GM13976 (cell line): ENCODE measurements around the gene NOTCH3.

ENCODE experiments used
- DNase-seq: peaks from one replicate; pipeline ENCODE4 v3.0.0; 2012; ENCODE audit warnings: low spot score
- in situ Hi-C: fragments of 300-500 bp; cut with MboI; formaldehyde crosslinking; loops from one replicate; pipeline ENCODE4 v1.12.0; 2022; ENCODE audit warnings: low sequenced_read_pairs, mixed read lengths, inconsistent platforms; ENCODE audit not compliant: unreplicated experiment
- TF ChIP-seq, protein P1 (sequence below): IDR thresholded peaks from 2 replicates; pipeline ENCODE4 v1.5.1; 2012; ENCODE audit warnings: borderline replicate concordance, mild to moderate bottlenecking; ENCODE audit not compliant: insufficient read depth; ENCODE audit errors: extremely low read depth, missing control alignments, control extremely low read depth

The NOTCH3 gene

GRCh38 chr19:15210323-15210781 lies 9.6 kb upstream of the NOTCH3 start:
- in situ Hi-C loops: no loop called here
- DNase-seq: no peak
- TF ChIP-seq, protein P1, sequence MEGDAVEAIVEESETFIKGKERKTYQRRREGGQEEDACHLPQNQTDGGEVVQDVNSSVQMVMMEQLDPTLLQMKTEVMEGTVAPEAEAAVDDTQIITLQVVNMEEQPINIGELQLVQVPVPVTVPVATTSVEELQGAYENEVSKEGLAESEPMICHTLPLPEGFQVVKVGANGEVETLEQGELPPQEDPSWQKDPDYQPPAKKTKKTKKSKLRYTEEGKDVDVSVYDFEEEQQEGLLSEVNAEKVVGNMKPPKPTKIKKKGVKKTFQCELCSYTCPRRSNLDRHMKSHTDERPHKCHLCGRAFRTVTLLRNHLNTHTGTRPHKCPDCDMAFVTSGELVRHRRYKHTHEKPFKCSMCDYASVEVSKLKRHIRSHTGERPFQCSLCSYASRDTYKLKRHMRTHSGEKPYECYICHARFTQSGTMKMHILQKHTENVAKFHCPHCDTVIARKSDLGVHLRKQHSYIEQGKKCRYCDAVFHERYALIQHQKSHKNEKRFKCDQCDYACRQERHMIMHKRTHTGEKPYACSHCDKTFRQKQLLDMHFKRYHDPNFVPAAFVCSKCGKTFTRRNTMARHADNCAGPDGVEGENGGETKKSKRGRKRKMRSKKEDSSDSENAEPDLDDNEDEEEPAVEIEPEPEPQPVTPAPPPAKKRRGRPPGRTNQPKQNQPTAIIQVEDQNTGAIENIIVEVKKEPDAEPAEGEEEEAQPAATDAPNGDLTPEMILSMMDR: no peak

DNA sequence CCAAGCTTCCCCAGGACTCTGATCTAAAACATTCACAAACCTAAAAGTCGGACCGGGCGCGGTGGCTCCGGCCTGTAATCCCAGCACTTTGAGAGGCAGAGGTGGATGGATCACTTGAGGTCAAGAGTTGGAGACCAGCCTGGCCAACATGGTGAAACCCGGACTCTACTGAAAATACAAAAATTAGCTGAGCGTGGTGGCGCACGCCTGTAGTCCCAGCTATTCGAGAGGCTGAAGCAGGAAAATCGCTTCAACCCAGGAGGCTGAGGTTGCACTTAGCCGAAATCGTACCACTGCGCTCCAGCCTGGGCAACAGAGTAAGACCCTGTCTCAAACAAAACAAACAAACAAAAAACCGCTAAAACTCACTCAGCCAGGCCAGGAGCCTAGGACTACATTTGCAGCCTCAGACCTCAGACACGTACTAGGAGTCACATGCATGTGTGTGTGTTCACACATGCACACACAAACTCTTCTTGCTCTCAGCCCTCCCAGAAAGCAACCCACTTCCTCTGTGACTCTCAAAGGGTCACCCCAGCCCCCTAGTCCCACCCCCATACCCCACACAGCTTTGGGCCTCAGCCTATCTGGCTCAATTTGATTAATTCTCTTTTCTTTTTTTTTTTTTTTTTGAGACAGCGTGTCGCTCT lies 704 bp upstream of the NOTCH3 start:
- DNase-seq: no peak
- TF ChIP-seq, protein P1: no peak
- in situ Hi-C loops: no loop called here

GRCh38 chr19:15199661-15200552 lies 888 bp downstream of the NOTCH3 start:
- TF ChIP-seq, protein P1: no peak
- DNase-seq: no peak
- in situ Hi-C loops: no loop called here

DNA sequence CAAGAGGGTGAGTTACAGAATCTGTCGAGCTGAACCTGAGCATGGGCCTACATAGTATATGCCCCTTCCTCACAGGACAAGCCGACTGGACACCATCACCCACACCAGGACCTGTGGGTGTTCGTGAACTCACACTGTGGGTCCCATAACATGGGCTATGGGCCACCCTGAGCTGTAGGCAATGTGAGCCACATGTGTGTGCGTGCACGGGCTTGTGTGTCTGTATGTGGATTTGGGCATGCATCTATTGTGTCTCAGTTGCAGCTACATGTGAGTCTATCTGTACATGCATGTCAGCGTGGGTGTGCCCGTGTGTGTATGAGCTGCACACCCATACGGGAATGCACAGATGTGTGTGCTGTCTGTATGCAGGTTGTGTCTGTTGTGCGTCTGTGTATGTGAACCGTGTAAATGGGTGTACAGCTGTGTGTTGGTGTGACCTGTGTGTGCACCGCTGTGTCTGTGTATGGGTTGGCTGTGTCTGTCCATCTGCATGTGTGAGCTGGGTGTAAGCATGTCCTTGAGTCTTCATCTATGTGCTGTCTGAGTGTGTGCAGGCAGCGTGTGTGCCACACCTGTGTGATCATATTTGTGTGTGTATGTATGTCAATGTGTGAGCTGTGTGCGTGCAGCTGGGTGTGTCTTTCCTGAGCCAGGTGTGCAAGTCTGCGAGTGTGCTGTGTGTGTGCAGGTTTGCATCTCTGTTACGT lies 1.7 kb downstream of the NOTCH3 start:
- TF ChIP-seq, protein P1: no peak
- no peak for DNase-seq
- in situ Hi-C loops: no loop called here

DNA sequence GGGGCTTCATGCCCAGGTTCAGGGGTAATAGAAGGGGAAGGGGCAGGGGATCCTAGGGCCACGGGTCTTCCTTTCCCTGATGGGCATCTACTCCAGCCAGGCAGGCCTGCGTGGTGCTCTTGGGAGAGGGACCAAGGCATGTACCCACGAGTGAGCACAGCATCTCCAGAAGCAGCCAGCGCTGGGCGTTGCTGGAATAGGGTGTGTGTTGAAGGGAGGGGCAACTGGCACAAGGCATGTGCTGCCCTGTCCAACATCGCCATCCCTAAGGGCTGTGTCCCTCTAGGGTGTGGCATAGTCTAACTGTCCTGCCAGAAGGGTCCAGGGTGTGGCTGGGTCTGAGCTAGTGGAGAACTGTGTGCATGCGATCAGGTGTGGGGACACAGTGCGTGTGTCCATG lies 2.9 kb downstream of the NOTCH3 start:
- in situ Hi-C loops: no loop called here
- no peak for DNase-seq
- TF ChIP-seq, protein P1: no peak

DNA sequence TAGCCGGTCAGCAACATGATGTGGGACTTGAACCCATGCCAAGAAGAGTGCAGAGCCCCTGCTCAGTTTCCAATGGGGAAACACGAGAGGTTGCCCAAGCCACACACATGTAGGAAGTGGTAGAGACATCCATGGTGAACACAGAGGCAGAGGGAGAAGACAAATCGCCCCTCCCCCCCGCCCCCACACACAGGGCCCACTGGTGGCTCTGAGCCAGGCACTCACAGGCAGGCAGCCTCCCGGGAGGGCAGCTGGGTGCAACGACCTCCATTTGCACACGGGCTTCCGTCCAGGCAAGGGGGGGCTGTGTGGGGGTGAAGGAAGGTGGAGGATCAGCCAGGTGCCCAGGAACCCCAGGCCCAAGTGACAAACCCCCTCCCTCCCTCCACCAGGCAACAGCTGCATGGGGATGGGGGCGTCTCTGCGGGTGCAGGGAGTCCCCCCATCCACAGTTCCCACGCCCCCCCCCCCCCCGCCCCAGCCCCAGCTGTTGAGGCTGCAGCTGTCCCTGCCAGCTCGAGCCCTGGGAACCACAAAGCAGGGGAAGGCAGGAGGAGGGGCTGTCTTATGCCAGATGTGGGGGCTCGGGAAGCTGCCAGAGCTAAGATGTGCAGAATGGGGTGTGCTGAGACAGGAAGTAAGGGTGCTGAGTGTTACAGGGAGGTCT lies 3.4 kb downstream of the NOTCH3 start:
- in situ Hi-C loops: no loop called here
- TF ChIP-seq, protein P1: no peak
- DNase-seq: no peak
